HepG2 (cell line): ENCODE results near the gene SDK1. TPM values are rescaled to one million over a fixed set of nuclear protein-coding genes. Genes with fewer than 3 reads are reported as not detected.

Source experiments
- ATAC-seq: fragments of 200-7000 bp; cut with Tn5 transposase; 3 replicates; pipeline ENCODE4 v1.9.1; 2020; ENCODE audit warnings: mild to moderate bottlenecking, moderate library complexity
- BruUV-seq: library from RNA; stranded (reverse); fragments of 400-500 nt; replicated peaks from 2 replicates; lab custom pipeline; 2021; lab: Mats Ljungman, UMichigan
- CTCF ChIA-PET: fragments of 300-600 bp; formaldehyde crosslinking; extraction: SDS; loops from one replicate; lab custom pipeline; 2021; ENCODE audit warnings: low total read pairs, inconsistent platforms, low intra/inter-chr PET ratio; lab: Yijun Ruan, JAX
- POLR2A ChIA-PET: fragments of 350-600 bp; sonication (Branson Sonifier 250); formaldehyde crosslinking; loops from one replicate; lab custom pipeline; 2020; ENCODE audit warnings: antibody characterized with exemption, inconsistent platforms; lab: Yijun Ruan, JAX
- DNase-seq: peaks from one replicate; pipeline ENCODE4 v3.0.0-alpha.2; 2015; ENCODE audit warnings: low spot score
- FAIRE-seq: peaks from 3 replicates; lab custom pipeline; 2011; peaks lifted over from hg19 to GRCh38; lab: Jason Lieb, UNC
- H2AFZ ChIP-seq: one replicate; pipeline ENCODE4 v1.6.1; 2011; ENCODE audit warnings: low read length, inconsistent platforms
- H3K27ac ChIP-seq: fragments of 300-600 bp; 3 replicates; pipeline ENCODE4 v1.8.0; 2011; ENCODE audit warnings: mixed run types, mild to moderate bottlenecking, mixed read lengths, low read length, inconsistent platforms; ENCODE audit not compliant: insufficient read depth; ENCODE audit errors: extremely low read length
- H3K27me3 ChIP-seq, 2 experiments: fragments of 200-600 bp in 1 of 2; 2 replicates in 1 of 2; 3 replicates in 1 of 2; pipeline versions ENCODE4 v1.6.0 to v1.8.0; 2011; ENCODE audit warnings: low read length in 2 of 2, mild to moderate bottlenecking in 2 of 2, moderate library complexity in 2 of 2, inconsistent platforms in 1 of 2; ENCODE audit not compliant: insufficient read depth in 2 of 2, control insufficient read depth in 1 of 2
- H3K36me3 ChIP-seq, 2 experiments: fragments of 200-600 bp in 1 of 2; replicated peaks in 1 of 2; 2 replicates in 1 of 2; 3 replicates in 1 of 2; pipeline versions ENCODE4 v1.5.1 to v1.8.0; 2011; ENCODE audit warnings: low read length in 2 of 2, inconsistent platforms in 1 of 2; ENCODE audit not compliant: insufficient read depth in 2 of 2, control insufficient read depth in 1 of 2
- H3K4me1 ChIP-seq: 2 replicates; pipeline ENCODE4 v1.5.1; 2012; ENCODE audit warnings: low read length, inconsistent platforms; ENCODE audit not compliant: insufficient read depth
- H3K4me2 ChIP-seq: 2 replicates; pipeline ENCODE4 v1.6.0; 2011; ENCODE audit warnings: low read depth, low read length, inconsistent platforms
- H3K4me3 ChIP-seq, 3 experiments: fragments of 200-600 bp in 1 of 3; sonication (generic), shearing (Covaris generic) in 1 of 3; replicated peaks in 1 of 3; 2 replicates each; pipeline ENCODE4 v1.5.1; 2011 to 2016; ENCODE audit warnings: low read length in 3 of 3, inconsistent platforms in 2 of 3, low read depth in 2 of 3, mild to moderate bottlenecking in 2 of 3, control low read depth in 1 of 3, mixed read lengths in 1 of 3; ENCODE audit not compliant: insufficient read depth in 1 of 3
- H3K79me2 ChIP-seq: one replicate; pipeline ENCODE4 v1.6.1; 2011; ENCODE audit warnings: low read length, inconsistent platforms; ENCODE audit not compliant: insufficient read depth
- H3K9ac ChIP-seq: 2 replicates; pipeline ENCODE4 v1.6.0; 2011; ENCODE audit warnings: mild to moderate bottlenecking, low read depth, low read length, inconsistent platforms; ENCODE audit not compliant: insufficient read depth
- H3K9me3 ChIP-seq: 2 replicates; pipeline ENCODE4 v1.5.1; 2012; ENCODE audit warnings: mild to moderate bottlenecking, low read length
- H4K20me1 ChIP-seq: 2 replicates; pipeline ENCODE4 v1.6.0; 2011; ENCODE audit warnings: inconsistent platforms, mild to moderate bottlenecking, low read length, moderate library complexity; ENCODE audit not compliant: insufficient read depth
- CREBL2 ChIP-seq: sonication (generic); formaldehyde crosslinking; IDR thresholded peaks from 2 replicates; pipeline ENCODE4 v1.8.1; 2023; ENCODE audit warnings: missing genetic modification reagents, mild to moderate bottlenecking, borderline replicate concordance
- EEA1 ChIP-seq: sonication (generic); formaldehyde crosslinking; IDR thresholded peaks from 2 replicates; pipeline ENCODE4 v1.5.1; 2020; ENCODE audit warnings: mild to moderate bottlenecking, missing genetic modification reagents, borderline replicate concordance
- JUND ChIP-seq: sonication (generic); formaldehyde crosslinking; IDR thresholded peaks from 2 replicates; pipeline ENCODE4 v1.8.0; 2022; ENCODE audit warnings: mild to moderate bottlenecking, missing genetic modification reagents
- KDM2A ChIP-seq: sonication (generic); formaldehyde crosslinking; IDR thresholded peaks from 2 replicates; pipeline ENCODE4 v1.4.0; 2020; ENCODE audit warnings: low read depth, missing genetic modification reagents, borderline replicate concordance
- PAXIP1 ChIP-seq: sonication (generic); formaldehyde crosslinking; conservative IDR thresholded peaks from 2 replicates; pipeline ENCODE4 v1.4.0; 2020; ENCODE audit warnings: mild to moderate bottlenecking, missing genetic modification reagents, moderate library complexity
- PITX1 ChIP-seq: sonication (generic); formaldehyde crosslinking; IDR thresholded peaks from 2 replicates; pipeline ENCODE4 v1.5.1; 2020; ENCODE audit warnings: mild to moderate bottlenecking, missing genetic modification reagents
- POLR2AphosphoS2 ChIP-seq: IDR thresholded peaks from 2 replicates; pipeline ENCODE4 v1.6.1; 2011; ENCODE audit warnings: low read depth, low read length, improper control_type of control experiment
- SMARCE1 ChIP-seq: fragments of 450-650 bp; IDR thresholded peaks from 2 replicates; pipeline ENCODE4 v1.6.1; 2017; ENCODE audit warnings: borderline replicate concordance
- SRF ChIP-seq: IDR thresholded peaks from 2 replicates; pipeline ENCODE4 v1.6.1; 2011; ENCODE audit warnings: mild to moderate bottlenecking, low read depth, low read length, moderate library complexity
- TSC22D2 ChIP-seq: sonication (generic); formaldehyde crosslinking; IDR thresholded peaks from 2 replicates; pipeline ENCODE4 v1.5.1; 2020; ENCODE audit warnings: missing genetic modification reagents, mild to moderate bottlenecking, borderline replicate concordance
- ZBTB20 ChIP-seq: sonication (generic); formaldehyde crosslinking; IDR thresholded peaks from 2 replicates; pipeline ENCODE4 v1.8.1; 2023; ENCODE audit warnings: missing genetic modification reagents, low read depth, mild to moderate bottlenecking, borderline replicate concordance
- ZNF138 ChIP-seq: sonication (generic); formaldehyde crosslinking; IDR thresholded peaks from 2 replicates; pipeline ENCODE4 v1.5.0; 2020; ENCODE audit warnings: mild to moderate bottlenecking, low read depth, missing genetic modification reagents
- ZSCAN29 ChIP-seq: sonication (generic); formaldehyde crosslinking; conservative IDR thresholded peaks from 2 replicates; pipeline ENCODE4 v1.4.0; 2020; ENCODE audit warnings: mild to moderate bottlenecking, missing genetic modification reagents
- WGBS: methylation state at CpG from one replicate; pipeline ENCODE4 v1.1.6; 2017; ENCODE audit warnings: low lambda C conversion rate; 5-methylcytosine and 5-hydroxymethylcytosine counted together
- in situ Hi-C: cut with HindIII; loops from 2 replicates; pipeline ENCODE4 v1.10.0; 2017; ENCODE audit warnings: low pct_unique_long_range_greater_than_20kb; ENCODE audit not compliant: extremely low pct_ligation_motif_present
- intact Hi-C: fragments of 100-400 bp; cut with micrococcal nuclease; formaldehyde crosslinking; loops from one replicate; pipeline ENCODE4 v1.10.0; 2022; ENCODE audit not compliant: unreplicated experiment
- polyA plus RNA-seq, 8 experiments: library from polyadenylated mRNA; depleted of rRNA in 3 of 8; stranded (reverse) in 7 of 8; unstranded in 1 of 8; fragments of >200 nt; fragmentation: Illumina TruSeq in 4 of 8; extraction: Trizol in 4 of 8; gene quantifications; 2 replicates each; pipeline versions ENCODE4 v1.2.1 to v1.2.3, GENCODE V29; 2011 to 2016; ENCODE audit warnings: low read depth in 4 of 8, missing spikeins in 1 of 8, mixed read lengths in 1 of 8; ENCODE audit not compliant: insufficient read depth in 1 of 8
- total RNA-seq, 5 experiments: library from RNA; depleted of rRNA; stranded (reverse); fragments of >200 nt; fragmentation: Illumina TruSeq; extraction: Trizol; gene quantifications; 2 replicates each; pipeline ENCODE4 v1.2.3, GENCODE V29; 2016; ENCODE audit warnings: low read depth in 1 of 5
- TF ChIP-seq, protein P1 (sequence below): sonication (generic); formaldehyde crosslinking; IDR thresholded peaks from 2 replicates; pipeline ENCODE4 v1.5.1; 2020; ENCODE audit warnings: missing genetic modification reagents, mild to moderate bottlenecking, borderline replicate concordance
- TF ChIP-seq, protein P2 (sequence below): IDR thresholded peaks from 2 replicates; pipeline ENCODE4 v1.4.0; 2020; ENCODE audit warnings: mild to moderate bottlenecking, missing genetic modification reagents

The SDK1 gene
- total and polyA plus RNA-seq, 2 of the 13 experiments (the other 11 are each of a cell fraction or from before 2014, with no cell fraction given) = 0.35 to 2.4 TPM

- Histone ChIP-seq H3K4me1 (no peaks in the 10 kb centered on the region), H3K27me3 (no peaks in the 10 kb centered on the region), H3K4me3 (no peak overlapping the region), H3K79me2 (no peaks in the 10 kb centered on the region), H3K36me3 (no peaks in the 10 kb centered on the region), H3K9me3 (no peaks in the 10 kb centered on the region), H2AFZ (no peak overlapping the region), H3K27ac (no peak overlapping the region), H4K20me1 (no peaks in the 10 kb centered on the region), H3K4me2 (no peak overlapping the region), H3K9ac (no peak overlapping the region)
- DNase-seq (no peak), FAIRE-seq (no peak), ATAC-seq (no peak)
- WGBS = 82% methylated on average over 4 of the region's 4 CpGs
- intact Hi-C loops (no loop called here), in situ Hi-C loops (no loop called here)
- CTCF ChIA-PET = no interaction called here
- BruUV-seq = no TSS peak
- POLR2A ChIA-PET = no interaction called here
- TF ChIP-seq CREBL2 (CRISPR knock-in tag) (no peak), POLR2AphosphoS2 (no peak), ZSCAN29 (CRISPR knock-in tag) (no peak), PAXIP1 (no peak), JUND (CRISPR knock-in tag) (no peak), SMARCE1 (no peak), SRF (no peak), EEA1 (CRISPR knock-in tag) (no peak), KDM2A (CRISPR knock-in tag) (no peak), TSC22D2 (CRISPR knock-in tag) (no peak), PITX1 (CRISPR knock-in tag) (no peak), ZNF138 (no peak), ZBTB20 (CRISPR knock-in tag) (no peak)
- TF ChIP-seq, protein P1, sequence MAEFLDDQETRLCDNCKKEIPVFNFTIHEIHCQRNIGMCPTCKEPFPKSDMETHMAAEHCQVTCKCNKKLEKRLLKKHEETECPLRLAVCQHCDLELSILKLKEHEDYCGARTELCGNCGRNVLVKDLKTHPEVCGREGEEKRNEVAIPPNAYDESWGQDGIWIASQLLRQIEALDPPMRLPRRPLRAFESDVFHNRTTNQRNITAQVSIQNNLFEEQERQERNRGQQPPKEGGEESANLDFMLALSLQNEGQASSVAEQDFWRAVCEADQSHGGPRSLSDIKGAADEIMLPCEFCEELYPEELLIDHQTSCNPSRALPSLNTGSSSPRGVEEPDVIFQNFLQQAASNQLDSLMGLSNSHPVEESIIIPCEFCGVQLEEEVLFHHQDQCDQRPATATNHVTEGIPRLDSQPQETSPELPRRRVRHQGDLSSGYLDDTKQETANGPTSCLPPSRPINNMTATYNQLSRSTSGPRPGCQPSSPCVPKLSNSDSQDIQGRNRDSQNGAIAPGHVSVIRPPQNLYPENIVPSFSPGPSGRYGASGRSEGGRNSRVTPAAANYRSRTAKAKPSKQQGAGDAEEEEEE = no peak
- TF ChIP-seq, protein P2, sequence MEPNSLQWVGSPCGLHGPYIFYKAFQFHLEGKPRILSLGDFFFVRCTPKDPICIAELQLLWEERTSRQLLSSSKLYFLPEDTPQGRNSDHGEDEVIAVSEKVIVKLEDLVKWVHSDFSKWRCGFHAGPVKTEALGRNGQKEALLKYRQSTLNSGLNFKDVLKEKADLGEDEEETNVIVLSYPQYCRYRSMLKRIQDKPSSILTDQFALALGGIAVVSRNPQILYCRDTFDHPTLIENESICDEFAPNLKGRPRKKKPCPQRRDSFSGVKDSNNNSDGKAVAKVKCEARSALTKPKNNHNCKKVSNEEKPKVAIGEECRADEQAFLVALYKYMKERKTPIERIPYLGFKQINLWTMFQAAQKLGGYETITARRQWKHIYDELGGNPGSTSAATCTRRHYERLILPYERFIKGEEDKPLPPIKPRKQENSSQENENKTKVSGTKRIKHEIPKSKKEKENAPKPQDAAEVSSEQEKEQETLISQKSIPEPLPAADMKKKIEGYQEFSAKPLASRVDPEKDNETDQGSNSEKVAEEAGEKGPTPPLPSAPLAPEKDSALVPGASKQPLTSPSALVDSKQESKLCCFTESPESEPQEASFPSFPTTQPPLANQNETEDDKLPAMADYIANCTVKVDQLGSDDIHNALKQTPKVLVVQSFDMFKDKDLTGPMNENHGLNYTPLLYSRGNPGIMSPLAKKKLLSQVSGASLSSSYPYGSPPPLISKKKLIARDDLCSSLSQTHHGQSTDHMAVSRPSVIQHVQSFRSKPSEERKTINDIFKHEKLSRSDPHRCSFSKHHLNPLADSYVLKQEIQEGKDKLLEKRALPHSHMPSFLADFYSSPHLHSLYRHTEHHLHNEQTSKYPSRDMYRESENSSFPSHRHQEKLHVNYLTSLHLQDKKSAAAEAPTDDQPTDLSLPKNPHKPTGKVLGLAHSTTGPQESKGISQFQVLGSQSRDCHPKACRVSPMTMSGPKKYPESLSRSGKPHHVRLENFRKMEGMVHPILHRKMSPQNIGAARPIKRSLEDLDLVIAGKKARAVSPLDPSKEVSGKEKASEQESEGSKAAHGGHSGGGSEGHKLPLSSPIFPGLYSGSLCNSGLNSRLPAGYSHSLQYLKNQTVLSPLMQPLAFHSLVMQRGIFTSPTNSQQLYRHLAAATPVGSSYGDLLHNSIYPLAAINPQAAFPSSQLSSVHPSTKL (CRISPR knock-in tag) = no peak
Measured at GRCh38 chr7:3438352-3438751, 137.3 kb downstream of the SDK1 start.
